ENCODE results near the gene NRM.
"Not testable (repeated sequence)": the region's sequence is repeated elsewhere in the genome, so short reads cannot be mapped to it uniquely, and the experiment has no call there.

Gene NRM

GRCh38 chr6:30687659-30688431, 2.9 kb downstream of the NRM start:
- DNase-seq = no peak

GRCh38 chr6:30686908-30687658, 3.7 kb downstream of the NRM start:
- peak; percentile 89 for DNase-seq

GRCh38 chr6:30686009-30686907, 4.5 kb downstream of the NRM start, which contains the start of gene PPP1R18:
PPP1R18 (minus strand) TSS chr6:30686645; CDS start chr6:30686018, 627 bp downstream.
- DNase-seq = peak; percentile 84

GRCh38 chr6:30685157-30686008, 5.4 kb downstream of the NRM start:
- DNase-seq = peak; percentile 54

- DNase-seq = peak; percentile 81
These were observed 6.2 kb downstream of the NRM start for GRCh38 chr6:30684386-30685156.

- DNase-seq = peak; percentile 14
These were observed 6.8 kb downstream of the NRM start for GRCh38 chr6:30683980-30684338.

GRCh38 chr6:30683183-30683979, 7.4 kb downstream of the NRM start:
- peak; percentile 19 for DNase-seq

- peak; percentile 95 for DNase-seq
These were observed 8.4 kb downstream of the NRM start for GRCh38 chr6:30682143-30683117.

GRCh38 chr6:30681766-30682142, 9.0 kb downstream of the NRM start:
- DNase-seq = no peak

- peak; percentile 12 for DNase-seq
These were observed 10.8 kb downstream of the NRM start for GRCh38 chr6:30679765-30680535.

- DNase-seq = peak; percentile 96
These were observed 11.6 kb downstream of the NRM start for GRCh38 chr6:30678964-30679726.

- DNase-seq = no peak
These were observed 14.0 kb downstream of the NRM start for GRCh38 chr6:30676660-30677285.

GRCh38 chr6:30672445-30673253, 18.1 kb downstream of the NRM start, which contains the start of gene DHX16:
DHX16 (minus strand) TSS chr6:30673006; CDS start chr6:30672841, 165 bp downstream.
- peak; percentile 97 for DNase-seq

GRCh38 chr6:30670760-30671527, 19.8 kb downstream of the NRM start:
- DNase-seq = no peak

- not testable (repeated sequence) for DNase-seq
These were observed 24.5 kb downstream of the NRM start for GRCh38 chr6:30666300-30666699.
